LHCN-M2 (cell line): Measurements from ENCODE around the gene SLC25A23. TPM values are rescaled to one million over a fixed set of nuclear protein-coding genes. Genes with fewer than 3 reads are reported as not detected.
"Not testable (repeated sequence)": the region's sequence is repeated elsewhere in the genome, so short reads cannot be mapped to it uniquely, and the experiment has no call there.

Source experiments
- DNase-seq: peaks from one replicate; pipeline ENCODE4 v3.0.0-alpha.2; 2012; ENCODE audit warnings: low read depth
- total RNA-seq: library from RNA; depleted of rRNA; stranded (reverse); fragments of >200 nt; gene quantifications from 2 replicates; pipeline ENCODE4 v1.2.3, GENCODE V29; 2014

The SLC25A23 gene
- total RNA-seq, 1 experiment from 2014 or later = 5.5 TPM

DNA sequence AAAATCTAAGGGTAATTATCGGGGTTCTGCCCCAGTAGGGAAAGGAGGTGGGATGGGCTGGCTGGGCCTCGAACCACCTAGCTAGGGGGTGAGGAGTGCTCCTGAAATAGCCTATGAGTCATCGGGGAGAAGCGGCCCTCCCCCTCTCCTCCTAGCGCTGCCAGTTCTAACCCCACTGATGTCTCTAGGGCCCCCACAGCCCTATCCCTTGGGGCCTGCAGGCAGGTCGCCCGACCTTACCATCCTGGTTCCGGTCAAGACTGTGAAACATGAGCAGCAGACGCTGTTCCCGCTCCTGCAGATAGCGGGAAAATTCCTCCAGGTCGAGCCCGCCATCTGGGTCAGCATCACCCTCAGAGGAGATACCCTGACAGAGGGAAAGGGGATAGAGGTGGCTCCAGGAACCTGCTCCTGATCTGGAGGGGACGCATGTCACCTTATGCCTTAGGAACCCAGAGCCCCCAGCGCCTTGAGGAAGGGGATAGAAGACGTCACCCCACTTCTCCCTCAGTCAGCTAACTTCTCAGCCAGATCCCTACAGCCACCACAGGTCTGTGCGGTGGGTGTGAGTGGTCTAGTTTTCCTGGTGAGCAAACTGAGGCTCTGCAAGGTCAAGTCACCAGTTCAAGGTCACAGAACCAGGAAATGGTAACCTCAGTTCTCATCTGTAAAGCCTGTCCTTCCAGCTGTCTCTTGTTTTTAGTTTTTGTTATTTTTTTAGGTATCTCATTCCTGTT, 1.5 kb downstream of the SLC25A23 start:
- DNase-seq = no peak

DNA sequence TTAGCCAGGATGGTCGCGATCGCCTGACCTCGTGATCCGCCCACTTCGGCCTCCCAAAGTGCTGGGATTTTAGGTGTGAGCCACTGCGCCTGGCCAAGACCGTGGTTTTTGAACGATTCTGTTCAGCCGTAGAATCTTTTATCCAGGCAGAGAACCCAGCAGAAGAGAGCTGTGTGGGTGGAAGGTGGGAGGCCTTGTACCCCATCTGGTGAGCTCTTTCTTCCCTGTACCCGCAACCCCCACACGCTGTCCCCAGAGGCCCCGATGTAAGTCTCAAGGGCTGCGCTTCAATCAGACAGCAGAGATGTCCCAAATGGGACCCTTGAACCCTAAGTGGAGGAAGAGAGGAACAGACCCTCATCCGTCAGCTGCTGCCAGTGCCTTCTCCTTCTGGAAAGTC, 3.7 kb downstream of the SLC25A23 start:
- no peak for DNase-seq

DNA sequence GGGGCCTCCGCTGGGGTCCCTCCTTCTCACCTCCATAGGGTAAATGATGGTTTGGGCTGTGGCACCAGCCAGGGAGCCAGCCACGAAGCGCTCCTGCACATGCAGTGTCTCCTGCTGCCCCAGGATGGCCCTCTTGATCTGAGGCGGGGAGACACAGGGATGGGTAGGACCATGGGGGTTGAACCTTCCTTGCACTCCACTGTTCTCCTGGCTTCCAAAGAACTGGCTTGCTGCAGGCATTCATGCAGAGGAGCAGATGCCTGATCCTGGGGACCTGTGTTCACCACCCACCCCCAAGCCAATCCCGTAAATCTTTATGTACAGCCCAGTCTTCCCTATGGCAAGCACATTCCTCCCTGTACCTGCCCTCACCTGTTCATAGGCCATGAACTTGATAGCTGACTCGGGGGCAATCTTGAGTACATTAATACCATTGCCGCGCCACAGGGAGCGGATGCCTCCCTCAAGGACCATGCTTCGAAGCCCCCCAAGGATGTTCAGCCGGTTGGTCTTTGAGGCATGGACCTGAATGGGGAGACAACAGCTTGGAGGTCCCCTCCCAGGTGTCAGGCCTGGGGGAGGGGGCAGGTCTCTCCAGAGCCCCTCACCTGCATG, 5.5 kb downstream of the SLC25A23 start:
- DNase-seq = no peak

DNA sequence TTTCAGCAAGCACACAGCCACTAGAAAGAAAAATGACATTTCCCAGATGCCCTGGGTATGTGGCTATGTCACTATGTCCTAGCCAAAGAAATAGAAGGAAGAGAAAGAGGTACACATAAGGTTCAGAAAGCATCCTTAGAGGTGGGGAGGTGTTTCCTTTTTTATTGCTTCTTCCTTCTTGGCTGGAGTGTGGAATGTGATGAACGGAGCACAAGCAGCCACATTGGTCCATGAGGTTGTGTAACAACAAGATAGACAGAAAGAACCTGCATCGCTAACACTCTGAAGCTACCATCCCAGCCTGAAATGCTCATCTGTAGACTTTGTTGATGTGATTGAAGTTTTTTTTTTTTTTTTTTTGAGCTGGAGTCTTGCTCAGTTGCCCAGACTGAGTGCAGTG, 6.7 kb downstream of the SLC25A23 start:
- DNase-seq = no peak

DNA sequence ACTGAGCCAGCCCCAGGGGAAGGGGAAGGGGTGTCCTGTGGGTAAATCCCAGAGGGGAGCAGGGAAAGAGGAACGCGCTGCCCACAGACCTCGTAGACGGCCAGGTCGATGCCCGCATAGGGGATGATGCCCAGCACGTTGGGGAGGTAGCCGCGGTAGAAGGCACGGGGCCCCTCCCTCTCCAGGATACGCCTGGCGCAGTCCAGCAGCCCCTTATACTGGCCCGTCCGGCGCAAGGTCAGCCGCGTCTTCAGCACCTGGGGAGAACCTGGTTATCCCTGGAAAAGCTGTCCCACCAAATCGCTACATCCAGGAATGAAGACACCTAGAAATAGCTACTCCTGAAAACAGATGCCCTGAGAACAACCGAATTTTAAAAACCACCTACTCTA, 7.4 kb downstream of the SLC25A23 start:
- DNase-seq = no peak

DNA sequence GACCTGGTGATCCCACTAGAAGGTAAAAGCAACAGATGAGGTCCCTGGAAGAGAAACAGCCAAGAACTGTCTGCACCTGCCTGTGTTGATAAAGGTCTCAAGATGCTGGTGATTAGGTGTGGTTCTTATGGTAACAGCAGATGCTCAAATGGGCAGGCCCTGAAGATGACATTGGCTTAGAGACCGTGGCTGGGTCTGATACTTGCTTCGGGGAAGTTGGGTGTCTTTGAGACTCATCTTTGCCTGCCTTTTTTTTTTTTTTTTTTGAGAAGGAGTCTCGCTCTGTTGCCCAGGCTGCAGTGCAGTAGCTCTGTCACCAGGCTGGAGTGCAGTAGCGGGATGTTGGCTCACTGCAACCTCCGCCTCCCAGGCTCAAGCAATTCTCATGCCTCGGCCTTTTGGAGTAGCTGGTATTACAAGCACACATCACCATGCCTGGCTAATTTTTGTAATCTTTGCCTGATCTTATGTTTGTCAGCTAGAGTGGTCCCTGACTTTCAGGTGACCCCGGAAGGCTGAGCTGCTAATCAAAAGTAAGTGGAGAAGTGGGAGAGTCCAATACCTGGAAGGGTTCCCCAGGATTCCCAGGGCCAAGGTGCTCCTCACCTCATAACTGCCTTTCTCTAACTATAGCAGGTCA, 7.9 kb downstream of the SLC25A23 start:
- no peak for DNase-seq

DNA sequence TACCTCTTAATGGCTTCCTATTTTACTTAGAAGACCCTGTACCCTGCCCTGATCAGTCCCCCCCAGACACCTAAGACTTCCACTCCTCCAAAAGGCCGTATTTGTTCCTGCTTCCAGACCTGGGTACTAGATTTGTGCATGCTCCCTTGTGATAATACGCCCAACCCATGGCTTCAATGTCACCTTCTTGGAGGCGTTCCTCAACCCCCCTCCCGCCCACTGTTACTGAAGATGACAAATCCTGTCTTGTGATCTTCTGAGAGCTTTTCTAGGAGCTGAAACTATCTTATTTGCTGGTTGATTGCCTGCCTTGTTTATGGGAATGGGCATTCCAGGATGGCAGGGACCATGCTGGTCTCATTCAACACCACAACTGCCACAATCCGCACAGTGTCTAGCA, 9.4 kb downstream of the SLC25A23 start:
- DNase-seq = no peak

DNA sequence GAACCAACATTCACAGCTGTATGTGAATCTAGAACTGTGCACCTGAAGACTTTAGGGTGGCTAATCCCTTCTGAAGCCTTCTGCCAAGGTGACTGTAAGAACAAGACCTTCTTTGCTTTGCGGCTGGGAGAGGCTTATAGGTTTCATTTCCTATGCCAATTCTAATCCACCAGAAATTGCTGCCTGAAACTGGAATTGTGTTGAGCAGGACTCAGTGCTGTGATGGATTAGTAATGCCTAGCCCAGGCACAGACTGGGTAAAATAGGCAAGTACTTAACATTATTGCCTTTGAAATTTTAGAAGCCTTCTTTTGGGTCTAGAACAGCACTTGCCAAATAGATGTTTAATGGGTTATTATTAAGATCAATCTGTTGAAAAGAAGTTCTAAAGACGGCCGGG, 11.5 kb downstream of the SLC25A23 start:
- no peak for DNase-seq

DNA sequence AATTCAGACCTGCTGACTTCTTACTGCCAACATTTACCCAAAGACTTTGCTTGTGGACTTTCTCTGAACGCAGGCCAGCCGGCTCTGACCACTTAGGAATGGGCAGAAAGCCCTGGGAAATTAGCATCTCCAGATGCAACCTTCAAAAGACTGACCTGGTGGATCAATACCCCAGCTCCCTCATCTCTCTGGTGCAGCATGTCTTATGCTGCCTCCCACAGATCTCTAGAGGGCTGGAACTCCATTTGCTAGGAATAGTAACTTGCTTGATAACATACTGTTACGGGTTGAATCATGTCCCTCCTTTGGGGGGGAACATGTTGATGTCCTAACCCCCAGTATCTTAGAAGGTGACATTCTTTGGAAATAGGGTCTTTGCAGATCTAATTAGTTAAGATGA, 13.1 kb downstream of the SLC25A23 start:
- no peak for DNase-seq

DNA sequence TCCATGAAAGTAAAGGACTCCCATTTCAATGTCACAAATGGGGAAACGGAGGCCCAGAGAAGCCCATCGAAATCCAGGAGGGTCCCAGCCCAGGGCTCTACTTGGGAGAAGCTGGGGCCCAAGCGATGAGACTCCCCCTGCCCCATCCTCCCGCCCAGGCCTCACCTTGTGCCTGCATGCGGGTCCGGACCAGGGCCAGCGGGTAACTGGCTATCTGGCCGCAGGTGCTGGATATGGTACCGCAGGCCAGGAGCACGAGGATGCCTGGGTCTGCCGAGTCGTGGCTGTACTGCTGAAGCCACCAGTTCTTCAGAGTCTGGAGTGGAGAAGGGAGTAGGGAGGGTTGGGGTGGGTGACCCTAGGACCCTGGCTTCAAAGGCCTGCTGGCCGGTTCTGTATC, 15.6 kb downstream of the SLC25A23 start:
- DNase-seq = no peak

DNA sequence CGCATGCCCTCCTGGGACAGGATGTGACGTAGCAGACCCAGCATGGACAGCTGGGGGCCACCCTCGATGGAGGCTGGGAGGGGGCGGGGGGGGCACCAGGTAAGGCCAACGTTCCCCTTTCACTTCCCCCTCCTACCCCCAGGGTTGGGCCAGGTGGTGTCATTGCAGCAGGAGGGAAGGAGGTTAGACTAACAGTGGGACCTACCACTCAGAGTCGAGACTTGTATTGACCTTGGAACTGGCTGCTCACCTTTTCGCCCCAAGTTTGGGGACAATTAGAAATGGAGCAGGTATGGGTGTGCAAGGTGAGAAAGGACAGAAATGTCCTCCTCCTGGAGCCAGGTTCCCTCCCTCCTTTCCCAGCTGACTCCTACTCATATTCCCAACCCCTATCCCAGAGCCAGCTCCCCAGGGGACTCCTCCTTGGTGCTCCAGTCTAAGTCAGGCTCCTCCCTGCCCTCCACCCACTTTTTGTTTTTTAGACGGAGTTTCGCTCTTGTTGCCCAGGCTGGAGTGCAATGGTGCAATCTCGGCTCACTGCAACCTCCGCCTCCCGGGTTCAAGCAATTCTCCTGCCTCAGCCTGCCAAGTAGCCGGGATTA, 17.4 kb downstream of the SLC25A23 start:
- no peak for DNase-seq

DNA sequence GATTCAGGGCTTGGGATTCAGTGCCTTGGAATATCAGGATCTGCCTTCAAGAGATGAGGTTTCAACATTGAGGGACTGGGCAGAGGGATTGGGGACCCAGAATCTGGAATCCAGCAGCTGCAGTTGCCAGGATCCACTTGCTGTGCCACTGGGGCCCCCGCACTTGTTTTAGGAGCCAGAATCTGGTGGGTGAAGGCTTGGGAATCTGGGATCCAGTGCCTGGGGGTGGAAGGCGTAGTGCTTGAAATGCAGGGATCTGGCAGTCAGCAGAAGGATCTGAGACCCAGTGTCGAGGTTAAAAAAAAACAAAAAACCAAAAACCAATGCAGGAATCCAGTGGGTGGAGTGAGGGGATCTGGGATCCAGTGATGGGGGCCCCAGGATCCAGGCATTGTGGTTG, 18.7 kb downstream of the SLC25A23 start:
- DNase-seq = no peak

DNA sequence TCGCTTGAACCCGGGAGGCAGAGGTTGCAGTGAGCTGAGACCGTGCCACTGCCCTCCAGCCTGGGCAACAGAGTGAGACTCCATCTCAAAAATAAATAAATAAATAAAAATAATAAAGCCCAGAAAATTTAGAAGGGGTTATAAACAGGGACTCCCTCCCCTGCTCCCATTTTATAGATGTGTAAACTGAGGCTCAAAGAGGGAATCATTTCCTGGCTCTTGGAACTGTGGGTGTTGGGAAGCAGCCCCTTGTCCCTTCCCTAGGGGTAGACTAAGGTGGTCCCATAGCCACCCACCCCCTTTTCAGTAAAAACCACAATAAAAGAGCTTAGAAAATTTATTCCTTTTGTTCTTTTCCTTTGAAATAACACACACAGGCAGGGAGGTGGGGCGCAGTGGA, 19.8 kb downstream of the SLC25A23 start:
- DNase-seq = no peak

DNA sequence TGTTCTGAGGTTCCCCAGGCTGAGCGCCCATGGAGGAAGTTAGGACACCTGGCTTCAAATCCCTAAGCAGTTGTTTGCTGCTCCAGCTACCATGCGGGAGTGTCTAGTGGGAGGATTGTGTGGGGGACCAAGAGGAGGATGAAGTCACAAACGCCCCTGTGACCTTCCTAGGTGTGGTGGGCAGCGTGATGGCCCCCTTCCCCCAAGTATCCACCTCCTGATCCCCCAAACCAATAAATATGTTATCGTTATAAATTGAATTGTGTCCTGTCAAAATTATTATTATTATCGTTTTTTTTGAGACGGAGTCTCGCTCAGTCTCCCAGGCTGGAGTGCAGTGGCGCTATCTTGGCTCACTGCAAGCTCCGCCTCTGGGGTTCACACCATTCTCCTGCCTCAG, 25.9 kb downstream of the SLC25A23 start, which contains the start of gene SLC25A41:
Gene SLC25A41, minus strand, starts transcription at position 101 of the 400 bp plus-strand sequence. Its CDS starts 70 bp downstream, at position 31.
- no peak for DNase-seq

DNA sequence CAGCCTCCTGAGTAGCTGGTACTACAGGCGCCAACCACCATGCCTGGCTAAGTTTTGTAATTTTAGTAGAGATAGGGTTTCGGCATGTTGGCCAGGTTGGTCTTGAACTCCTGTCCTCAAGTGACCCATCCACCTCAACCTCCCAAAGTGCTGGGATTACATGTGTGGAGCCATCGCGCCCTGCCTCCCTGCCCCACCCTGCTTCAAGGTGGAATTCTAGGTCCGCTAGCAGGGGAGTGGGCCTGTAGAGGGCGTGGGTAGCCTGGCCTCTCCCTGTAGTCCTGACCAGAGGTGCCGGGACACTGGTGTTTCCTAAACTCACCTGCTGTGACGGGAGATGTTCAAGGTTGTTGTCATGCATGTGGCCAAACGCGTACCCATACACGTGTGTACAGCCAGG, 26.4 kb downstream of the SLC25A23 start:
- no peak for DNase-seq

DNA sequence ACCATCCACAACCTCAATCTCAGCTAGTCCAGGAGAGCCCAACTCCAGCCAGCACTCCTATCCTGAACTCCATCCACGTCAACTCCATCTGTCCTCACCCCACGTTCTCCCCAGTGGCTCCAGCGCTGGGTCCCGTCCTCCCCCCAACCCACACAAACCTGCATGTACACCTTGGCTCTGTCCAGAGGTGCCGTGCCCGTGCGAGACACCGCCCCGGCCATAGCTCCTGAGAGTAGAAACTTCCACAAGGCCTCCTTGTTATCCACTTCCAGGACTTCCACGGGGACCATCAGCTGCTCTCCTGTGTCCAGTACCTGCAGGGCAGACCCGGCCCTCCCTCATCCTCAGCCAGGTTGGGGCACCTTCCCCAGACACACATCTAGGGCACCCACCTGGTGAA, 27.7 kb downstream of the SLC25A23 start:
- DNase-seq = no peak

DNA sequence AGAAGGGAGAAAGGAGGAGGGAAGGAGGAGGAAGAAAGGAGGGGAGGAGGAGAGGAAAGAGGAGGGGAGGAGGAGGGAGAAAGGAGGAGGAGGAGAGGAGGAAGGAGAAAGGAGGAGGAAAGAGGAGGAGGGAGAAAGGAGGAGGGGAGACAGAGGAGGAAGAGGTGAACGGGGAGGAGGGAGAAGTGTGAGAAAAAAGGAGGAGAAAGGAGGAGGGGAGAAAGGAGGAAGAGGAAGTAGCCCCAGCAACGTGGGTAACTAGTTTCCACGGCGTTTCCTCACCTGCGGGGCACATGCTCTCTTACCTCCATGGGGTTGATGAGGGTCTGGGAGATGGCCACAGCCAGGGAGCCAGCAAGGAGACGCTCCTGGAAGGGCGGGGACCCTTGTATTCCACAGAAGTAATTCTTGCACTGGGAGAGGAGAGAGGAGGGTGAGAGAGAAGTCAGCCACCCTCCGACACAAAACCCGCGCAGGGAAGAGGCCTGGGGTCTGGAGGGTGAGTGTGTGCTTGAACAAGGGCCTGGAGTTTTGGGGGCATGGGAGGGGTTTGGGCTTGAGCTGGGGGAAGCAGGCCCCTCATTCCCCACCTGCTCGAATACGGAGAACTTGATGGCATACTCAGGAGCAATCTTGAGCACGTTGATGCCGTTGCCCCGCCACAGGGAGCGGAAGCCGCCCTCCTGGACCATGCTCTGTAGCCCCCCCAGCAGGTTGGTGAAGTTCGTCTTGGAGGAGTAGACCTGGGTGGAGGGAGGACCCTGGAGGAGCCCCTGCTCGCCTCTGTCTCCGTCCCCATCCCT, 30.0 kb downstream of the SLC25A23 start:
- DNase-seq = no peak

DNA sequence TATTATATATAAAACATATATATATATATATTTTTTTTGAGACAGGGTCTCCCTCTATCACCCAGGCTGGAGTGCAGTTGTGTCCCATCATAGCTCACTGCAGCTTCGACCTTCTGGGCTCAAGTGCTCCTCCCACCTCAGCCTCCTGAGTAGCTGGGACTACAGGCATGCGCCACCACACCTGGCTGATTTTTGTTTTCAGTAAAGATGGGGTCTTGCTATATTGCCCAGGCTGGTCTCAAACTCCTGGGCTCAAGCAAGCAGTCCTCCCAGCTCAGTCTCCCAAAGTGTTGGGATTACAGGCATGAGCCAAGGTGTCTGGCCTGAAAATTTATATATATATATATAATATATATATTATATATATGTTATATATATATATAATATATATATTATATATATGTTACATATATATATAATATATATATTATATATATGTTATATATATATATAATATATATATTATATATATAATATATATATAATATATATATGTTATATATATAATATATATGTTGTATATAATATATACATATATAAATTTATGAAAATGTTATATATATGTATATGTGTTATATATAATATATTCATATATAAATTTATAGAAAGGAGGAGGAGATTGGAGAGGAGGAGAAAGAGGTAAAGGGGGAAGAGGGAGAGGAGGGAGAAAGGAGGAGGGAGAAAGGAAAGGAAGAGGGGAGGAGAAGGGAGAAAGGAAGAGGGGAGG, 30.7 kb downstream of the SLC25A23 start:
- DNase-seq = not testable (repeated sequence)

DNA sequence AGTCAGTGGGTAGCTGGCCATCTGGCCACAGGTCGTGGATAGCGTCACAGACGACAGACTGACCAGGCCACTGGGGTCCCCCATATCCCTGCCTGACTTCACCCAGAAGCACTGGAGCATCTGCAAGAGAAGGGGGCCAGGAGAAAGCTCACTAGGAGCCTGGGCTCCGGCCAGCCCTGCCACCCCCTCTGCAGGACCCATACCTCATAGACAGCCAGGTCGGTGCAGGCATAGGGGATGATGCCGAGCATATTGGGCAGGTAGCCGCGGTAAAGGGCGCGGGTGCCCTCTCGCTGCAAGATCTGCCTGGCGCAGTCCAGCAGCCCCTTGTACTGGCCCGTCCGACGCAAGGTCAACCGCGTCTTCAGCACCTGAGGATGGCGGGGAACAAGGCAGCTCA, 32.5 kb downstream of the SLC25A23 start:
- DNase-seq = no peak

DNA sequence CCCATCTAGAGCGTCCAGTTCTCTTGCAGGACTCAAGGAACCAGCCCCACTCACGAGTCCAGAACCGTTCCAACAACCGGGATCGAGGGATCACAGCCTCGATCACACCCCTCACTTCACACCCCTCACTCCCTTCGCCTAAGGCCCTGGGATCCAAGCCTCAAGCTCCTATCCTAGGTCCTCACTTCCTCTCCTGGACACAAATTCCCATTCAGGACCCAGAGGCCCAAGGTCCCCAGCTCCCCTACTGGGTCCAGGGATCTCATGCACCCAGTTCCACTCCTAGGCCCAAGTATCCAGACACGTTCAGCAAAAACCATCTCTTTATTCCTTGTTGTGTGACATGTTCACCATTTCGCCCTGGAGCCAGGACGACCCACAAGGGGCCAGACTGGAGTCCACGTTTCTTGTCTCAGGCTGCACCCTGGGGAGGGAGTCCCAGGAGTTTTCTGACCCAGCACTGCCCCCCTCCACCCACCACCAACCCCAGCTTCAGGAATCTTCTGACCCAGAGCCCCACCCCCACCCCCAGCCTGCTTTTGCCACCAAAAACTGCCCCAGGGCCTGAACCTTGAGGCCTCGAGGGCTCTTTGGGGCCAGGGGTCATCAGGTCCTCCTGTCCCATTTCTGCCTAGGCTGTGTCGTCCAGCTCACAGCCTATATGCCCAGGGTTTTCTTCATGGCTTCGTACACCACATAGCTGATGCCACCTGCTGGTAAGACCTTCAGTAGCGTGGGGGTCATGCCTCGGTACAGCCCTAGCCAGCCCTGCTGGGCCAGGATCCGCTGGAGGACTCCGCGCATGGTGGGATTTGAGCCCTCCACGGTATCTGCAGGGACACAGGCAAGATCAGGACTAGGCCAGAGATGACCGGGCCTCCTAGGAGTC, 33.6 kb downstream of the SLC25A23 start:
- DNase-seq = no peak
